Hematopoietic multipotent progenitor cell treated with erythropoietin and hydrocortisone succinate and interleukin-3 and kit ligand, for 4 days (in vitro differentiated cells): ENCODE measurements around the gene RAP2B.
A peak's percentile ranks its signal among the peaks of the same experiment; 100 is the strongest.
"Not testable (repeated sequence)": the region's sequence is repeated elsewhere in the genome, so short reads cannot be mapped to it uniquely, and the experiment has no call there.

Source experiments
- DNase-seq: peaks from one replicate; pipeline ENCODE4 v3.0.0-alpha.2; 2015

RAP2B gene

GRCh38 chr3:153160451-153161137, 1.4 kb upstream of the RAP2B start:
- DNase-seq = peak; percentile 85

GRCh38 chr3:153161138-153161713, 800 bp upstream of the RAP2B start:
- peak; percentile 100 for DNase-seq

GRCh38 chr3:153162513-153163392, 727 bp downstream of the RAP2B start:
- peak; percentile 67 for DNase-seq

GRCh38 chr3:153163393-153163724, 1.3 kb downstream of the RAP2B start:
- DNase-seq = peak; percentile 66

GRCh38 chr3:153163756-153164550, 1.9 kb downstream of the RAP2B start:
- DNase-seq = peak; percentile 41

- DNase-seq = peak; percentile 81
These were observed 3.2 kb downstream of the RAP2B start for GRCh38 chr3:153165261-153165681.

GRCh38 chr3:153166206-153166605, 4.2 kb downstream of the RAP2B start:
- peak; percentile 95 for DNase-seq

GRCh38 chr3:153166796-153167195, 4.8 kb downstream of the RAP2B start:
- DNase-seq = no peak

GRCh38 chr3:153169793-153170383, 7.9 kb downstream of the RAP2B start:
- DNase-seq = no peak

- DNase-seq = peak; percentile 88
These were observed 9.2 kb downstream of the RAP2B start for GRCh38 chr3:153171256-153171655.

- peak; percentile 52 for DNase-seq
These were observed 9.9 kb downstream of the RAP2B start for GRCh38 chr3:153171918-153172317.

GRCh38 chr3:153172796-153173757, 11.1 kb downstream of the RAP2B start:
- DNase-seq = no peak

- DNase-seq = peak; percentile 48
These were observed 11.9 kb downstream of the RAP2B start for GRCh38 chr3:153173758-153174516.

GRCh38 chr3:153176197-153176596, 14.2 kb downstream of the RAP2B start:
- no peak for DNase-seq

- DNase-seq = peak; percentile 40
These were observed 18.9 kb downstream of the RAP2B start for GRCh38 chr3:153180860-153181372.

- no peak for DNase-seq
These were observed 20.7 kb downstream of the RAP2B start for GRCh38 chr3:153182501-153183293.

- no peak for DNase-seq
These were observed 28.9 kb downstream of the RAP2B start for GRCh38 chr3:153190923-153191322.

- no peak for DNase-seq
These were observed 30.3 kb downstream of the RAP2B start for GRCh38 chr3:153192327-153192726.

GRCh38 chr3:153193786-153194476, 31.9 kb downstream of the RAP2B start:
- not testable (repeated sequence) for DNase-seq
